Liver (tissue), 9 donors: ENCODE measurements around the gene GPRIN3. TPM values are rescaled to one million over a fixed set of nuclear protein-coding genes. Genes with fewer than 3 reads are reported as not detected.

ENCODE experiments used
- DNase-seq: peaks from one replicate; pipeline ENCODE4 v3.0.0-alpha.2; 2017; ENCODE audit warnings: low spot score
- H3K27ac ChIP-seq, 2 donors: one replicate each; pipeline ENCODE4 v1.7.0; 2013; ENCODE audit warnings: inconsistent platforms in 2 of 2, low read length in 2 of 2, control low read depth in 1 of 2, low read depth in 1 of 2, mild to moderate bottlenecking in 1 of 2
- H3K27me3 ChIP-seq, 4 donors: one replicate each; pipeline versions ENCODE4 v1.6.1 to v1.7.0; 2013; ENCODE audit warnings: low read length in 3 of 4, inconsistent platforms in 1 of 4, mild to moderate bottlenecking in 1 of 4, moderate library complexity in 1 of 4; ENCODE audit not compliant: control insufficient read depth in 4 of 4, insufficient read depth in 4 of 4
- H3K36me3 ChIP-seq, 4 donors: one replicate each; pipeline versions ENCODE4 v1.6.1 to v1.7.0; 2013; ENCODE audit warnings: low read length in 3 of 4, mild to moderate bottlenecking in 3 of 4, low read depth in 1 of 4, moderate library complexity in 1 of 4; ENCODE audit not compliant: control insufficient read depth in 4 of 4, insufficient read depth in 3 of 4
- H3K4me1 ChIP-seq, 4 donors: one replicate each; pipeline versions ENCODE4 v1.6.1 to v1.7.0; 2013; ENCODE audit warnings: low read length in 3 of 4, mild to moderate bottlenecking in 3 of 4, moderate library complexity in 1 of 4; ENCODE audit not compliant: control insufficient read depth in 4 of 4, insufficient read depth in 4 of 4
- H3K4me3 ChIP-seq, 3 donors: one replicate each; pipeline versions ENCODE4 v1.6.1 to v1.7.0; 2013; ENCODE audit warnings: low read length in 3 of 3, control low read depth in 1 of 3, low read depth in 1 of 3, mild to moderate bottlenecking in 1 of 3
- H3K9ac ChIP-seq, 2 donors: one replicate each; pipeline ENCODE4 v1.7.0; 2013; ENCODE audit warnings: low read length in 2 of 2, mild to moderate bottlenecking in 2 of 2, moderate library complexity in 2 of 2, control low read depth in 1 of 2, low read depth in 1 of 2
- H3K9me3 ChIP-seq, 4 donors: one replicate each; pipeline versions ENCODE4 v1.6.1 to v1.7.0; 2013; ENCODE audit warnings: low read length in 3 of 4; ENCODE audit not compliant: control insufficient read depth in 4 of 4
- EGR1 ChIP-seq, 2 donors: IDR thresholded peaks; 2 replicates each; pipeline ENCODE4 v1.6.1; 2016 to 2018; ENCODE audit warnings: antibody characterized with exemption in 2 of 2, low read depth in 2 of 2
- FOXA1 ChIP-seq: IDR thresholded peaks from 2 replicates; pipeline ENCODE4 v1.6.1; 2016; ENCODE audit warnings: antibody characterized with exemption
- FOXA2 ChIP-seq: IDR thresholded peaks from 2 replicates; pipeline ENCODE4 v1.6.1; 2016; ENCODE audit warnings: antibody characterized with exemption
- GABPA ChIP-seq, 2 donors: IDR thresholded peaks in 1 of 2; conservative IDR thresholded peaks in 1 of 2; 2 replicates each; pipeline ENCODE4 v1.6.1; 2016; ENCODE audit warnings: antibody characterized with exemption in 2 of 2, mild to moderate bottlenecking in 1 of 2, moderate library complexity in 1 of 2
- HNF4A ChIP-seq, 2 donors: conservative IDR thresholded peaks; 2 replicates each; pipeline ENCODE4 v1.6.1; 2016; ENCODE audit warnings: antibody characterized with exemption in 2 of 2, mild to moderate bottlenecking in 2 of 2
- HNF4G ChIP-seq: IDR thresholded peaks from 2 replicates; pipeline ENCODE4 v1.6.1; 2016; ENCODE audit warnings: antibody characterized with exemption
- JUND ChIP-seq, 2 donors: IDR thresholded peaks; 2 replicates each; pipeline ENCODE4 v1.6.1; 2016; ENCODE audit warnings: antibody characterized with exemption in 2 of 2
- NR2F2 ChIP-seq: IDR thresholded peaks from 2 replicates; pipeline ENCODE4 v1.6.1; 2016; ENCODE audit warnings: antibody characterized with exemption
- RAD21 ChIP-seq, 2 donors: IDR thresholded peaks; 2 replicates each; pipeline ENCODE4 v1.6.1; 2016; ENCODE audit warnings: antibody characterized with exemption in 2 of 2, mild to moderate bottlenecking in 2 of 2
- RXRA ChIP-seq, 2 donors: IDR thresholded peaks; 2 replicates each; pipeline ENCODE4 v1.6.1; 2017 to 2018; ENCODE audit warnings: antibody characterized with exemption in 2 of 2, mild to moderate bottlenecking in 1 of 2
- SP1 ChIP-seq: IDR thresholded peaks from 2 replicates; pipeline ENCODE4 v1.6.1; 2018; ENCODE audit warnings: antibody characterized with exemption, mild to moderate bottlenecking
- TAF1 ChIP-seq: conservative IDR thresholded peaks from 2 replicates; pipeline ENCODE4 v1.6.1; 2016; ENCODE audit warnings: antibody characterized with exemption, mild to moderate bottlenecking
- YY1 ChIP-seq: IDR thresholded peaks from 2 replicates; pipeline ENCODE4 v1.6.1; 2016; ENCODE audit warnings: antibody characterized with exemption, mild to moderate bottlenecking
- WGBS: extraction: QIAGEN DNeasy Blood & Tissue Kit; methylation state at CpG from one replicate; pipeline ENCODE4 v1.1.7; 2013; 5-methylcytosine and 5-hydroxymethylcytosine counted together
- polyA plus RNA-seq, 2 donors: library from polyadenylated mRNA; stranded (reverse) in 1 of 2; unstranded in 1 of 2; fragments of 200-250 nt in 1 of 2; fragments of >200 nt in 1 of 2; fragmentation: Nextera tagmentation in 1 of 2; extraction: Ambion mirVana in 1 of 2; gene quantifications; one replicate each; pipeline versions ENCODE4 v1.2.1 to v1.2.3, GENCODE V29; 2013 to 2015
- total RNA-seq, 2 donors: library from RNA; depleted of rRNA; stranded (reverse); fragments of >200 nt; gene quantifications; one replicate each; pipeline ENCODE4 v1.2.3, GENCODE V29; 2014
- TF ChIP-seq, protein P1 (sequence below): IDR thresholded peaks from 2 replicates; pipeline ENCODE4 v1.6.1; 2016; ENCODE audit warnings: antibody characterized with exemption, mild to moderate bottlenecking
- TF ChIP-seq, protein P2 (sequence below): IDR thresholded peaks from 2 replicates; pipeline ENCODE4 v1.6.1; 2016; ENCODE audit warnings: antibody characterized with exemption
- TF ChIP-seq, protein P3 (sequence below): fragments of 150-350 bp; IDR thresholded peaks from 2 replicates; pipeline ENCODE4 v1.5.1; 2017; ENCODE audit warnings: improper control_type of control experiment, low read depth, low read length; ENCODE audit not compliant: missing input control
- TF ChIP-seq, protein P4 (sequence below): IDR thresholded peaks from 2 replicates; pipeline ENCODE4 v1.6.1; 2016; ENCODE audit warnings: antibody characterized with exemption
- TF ChIP-seq, protein P5 (sequence below): IDR thresholded peaks from 2 replicates; pipeline ENCODE4 v1.6.1; 2016; ENCODE audit warnings: antibody characterized with exemption
- donor health status: healthy.
- donor health status: healthy.
- donor health status: healthy.
- donor health status: healthy.
- donor health status: healthy.

Gene GPRIN3
- total and polyA plus RNA-seq, 4 donors = 0.25 to 1.5 (median 0.95) TPM

DNA sequence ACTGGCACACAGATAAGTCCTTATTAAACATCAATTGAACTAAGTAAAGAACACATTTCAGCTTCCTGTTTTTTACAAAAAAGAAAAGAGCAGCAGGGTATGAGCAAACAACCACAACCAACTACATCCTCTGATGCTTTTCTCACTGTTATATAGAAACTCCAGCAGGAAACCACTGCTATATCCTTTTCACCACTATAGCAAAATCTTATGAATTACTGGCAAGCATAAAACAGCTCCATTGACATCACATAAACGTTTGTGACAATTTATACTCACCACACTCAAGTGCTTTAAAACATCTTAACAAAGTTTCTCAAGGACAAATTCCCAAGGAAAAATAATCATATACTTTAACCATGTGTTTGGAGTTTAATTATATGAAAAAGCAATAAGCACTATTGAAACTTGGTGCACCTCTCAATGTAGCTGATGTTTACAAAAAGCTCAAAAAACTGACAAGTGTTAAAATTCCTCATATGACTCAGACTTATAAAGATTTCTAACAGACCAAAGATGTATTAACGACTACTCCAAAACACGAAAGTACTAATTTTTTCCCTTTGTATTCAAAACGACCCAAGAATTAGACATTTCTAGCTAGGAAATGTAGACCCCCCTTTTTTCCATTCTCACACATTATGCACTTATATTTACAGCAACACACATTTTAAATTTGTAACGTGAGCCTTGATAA, 12.9 kb downstream of the GPRIN3 start:
- Histone ChIP-seq H3K9ac (peak overlapping the region in 1 of 2 donors; percentile 10), H3K9me3 (no peaks in the 10 kb centered on the region), H3K27me3 (no peaks in the 10 kb centered on the region), H3K36me3 (peaks cover 0 to 2% (median 0%) of the 10 kb centered on the region in 4 donors), H3K27ac (peak overlapping the region in 1 of 2 donors; percentile 84), H3K4me1 (peaks cover 0 to 34% (median 19%) of the 10 kb centered on the region in 4 donors), H3K4me3 (no peak overlapping the region)
- TF ChIP-seq GABPA (IDR thresholded peaks at IDR 0.05 in 1 of 2, conservative IDR thresholded peaks at IDR 0.05 in 1 of 2) (peak in 1 of 2 donors; percentile 15), RAD21 (IDR thresholded peaks at IDR 0.05) (no peak)
- no peak for DNase-seq
- 72% methylated on average over 5 of the region's 5 CpGs for WGBS

DNA sequence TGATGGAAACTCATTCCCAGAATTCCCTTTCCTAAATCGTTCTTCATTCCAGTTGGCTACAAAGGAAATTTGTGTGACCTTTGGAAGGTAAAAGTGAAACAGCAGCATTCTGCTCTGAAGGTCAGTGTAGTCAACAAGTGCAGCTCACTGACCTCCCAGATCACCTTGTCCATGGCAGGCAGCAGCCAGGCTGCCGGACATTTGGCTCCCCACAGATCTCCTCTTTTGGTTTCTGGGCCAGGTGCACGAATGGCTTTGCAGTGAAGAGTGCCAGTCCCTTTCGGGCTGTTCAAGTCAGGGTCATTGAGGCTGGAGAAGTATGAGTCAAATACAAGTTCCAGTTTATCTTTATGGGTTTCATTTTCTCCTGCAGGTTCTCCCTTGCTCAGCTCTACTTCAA, 14.3 kb downstream of the GPRIN3 start:
- H3K9ac ChIP-seq = peak overlapping the region in 1 of 2 donors; percentile 71
- no peaks in the 10 kb centered on the region for H3K9me3 ChIP-seq
- WGBS = 27% methylated on average over 4 of the region's 4 CpGs
- TF ChIP-seq, protein P1, sequence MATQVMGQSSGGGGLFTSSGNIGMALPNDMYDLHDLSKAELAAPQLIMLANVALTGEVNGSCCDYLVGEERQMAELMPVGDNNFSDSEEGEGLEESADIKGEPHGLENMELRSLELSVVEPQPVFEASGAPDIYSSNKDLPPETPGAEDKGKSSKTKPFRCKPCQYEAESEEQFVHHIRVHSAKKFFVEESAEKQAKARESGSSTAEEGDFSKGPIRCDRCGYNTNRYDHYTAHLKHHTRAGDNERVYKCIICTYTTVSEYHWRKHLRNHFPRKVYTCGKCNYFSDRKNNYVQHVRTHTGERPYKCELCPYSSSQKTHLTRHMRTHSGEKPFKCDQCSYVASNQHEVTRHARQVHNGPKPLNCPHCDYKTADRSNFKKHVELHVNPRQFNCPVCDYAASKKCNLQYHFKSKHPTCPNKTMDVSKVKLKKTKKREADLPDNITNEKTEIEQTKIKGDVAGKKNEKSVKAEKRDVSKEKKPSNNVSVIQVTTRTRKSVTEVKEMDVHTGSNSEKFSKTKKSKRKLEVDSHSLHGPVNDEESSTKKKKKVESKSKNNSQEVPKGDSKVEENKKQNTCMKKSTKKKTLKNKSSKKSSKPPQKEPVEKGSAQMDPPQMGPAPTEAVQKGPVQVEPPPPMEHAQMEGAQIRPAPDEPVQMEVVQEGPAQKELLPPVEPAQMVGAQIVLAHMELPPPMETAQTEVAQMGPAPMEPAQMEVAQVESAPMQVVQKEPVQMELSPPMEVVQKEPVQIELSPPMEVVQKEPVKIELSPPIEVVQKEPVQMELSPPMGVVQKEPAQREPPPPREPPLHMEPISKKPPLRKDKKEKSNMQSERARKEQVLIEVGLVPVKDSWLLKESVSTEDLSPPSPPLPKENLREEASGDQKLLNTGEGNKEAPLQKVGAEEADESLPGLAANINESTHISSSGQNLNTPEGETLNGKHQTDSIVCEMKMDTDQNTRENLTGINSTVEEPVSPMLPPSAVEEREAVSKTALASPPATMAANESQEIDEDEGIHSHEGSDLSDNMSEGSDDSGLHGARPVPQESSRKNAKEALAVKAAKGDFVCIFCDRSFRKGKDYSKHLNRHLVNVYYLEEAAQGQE = peak; percentile 93
- peak; percentile 83 for TF ChIP-seq TAF1
- peak; percentile 77 for TF ChIP-seq NR2F2
- no peak for TF ChIP-seq GABPA (IDR thresholded peaks at IDR 0.05 in 1 of 2, conservative IDR thresholded peaks at IDR 0.05 in 1 of 2)
- TF ChIP-seq, protein P2, sequence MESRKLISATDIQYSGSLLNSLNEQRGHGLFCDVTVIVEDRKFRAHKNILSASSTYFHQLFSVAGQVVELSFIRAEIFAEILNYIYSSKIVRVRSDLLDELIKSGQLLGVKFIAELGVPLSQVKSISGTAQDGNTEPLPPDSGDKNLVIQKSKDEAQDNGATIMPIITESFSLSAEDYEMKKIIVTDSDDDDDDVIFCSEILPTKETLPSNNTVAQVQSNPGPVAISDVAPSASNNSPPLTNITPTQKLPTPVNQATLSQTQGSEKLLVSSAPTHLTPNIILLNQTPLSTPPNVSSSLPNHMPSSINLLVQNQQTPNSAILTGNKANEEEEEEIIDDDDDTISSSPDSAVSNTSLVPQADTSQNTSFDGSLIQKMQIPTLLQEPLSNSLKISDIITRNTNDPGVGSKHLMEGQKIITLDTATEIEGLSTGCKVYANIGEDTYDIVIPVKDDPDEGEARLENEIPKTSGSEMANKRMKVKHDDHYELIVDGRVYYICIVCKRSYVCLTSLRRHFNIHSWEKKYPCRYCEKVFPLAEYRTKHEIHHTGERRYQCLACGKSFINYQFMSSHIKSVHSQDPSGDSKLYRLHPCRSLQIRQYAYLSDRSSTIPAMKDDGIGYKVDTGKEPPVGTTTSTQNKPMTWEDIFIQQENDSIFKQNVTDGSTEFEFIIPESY = no peak
- TF ChIP-seq FOXA1 = no peak
- peak in 1 of 2 donors; percentile 59 for TF ChIP-seq RAD21 (IDR thresholded peaks at IDR 0.05)
- TF ChIP-seq, protein P3, sequence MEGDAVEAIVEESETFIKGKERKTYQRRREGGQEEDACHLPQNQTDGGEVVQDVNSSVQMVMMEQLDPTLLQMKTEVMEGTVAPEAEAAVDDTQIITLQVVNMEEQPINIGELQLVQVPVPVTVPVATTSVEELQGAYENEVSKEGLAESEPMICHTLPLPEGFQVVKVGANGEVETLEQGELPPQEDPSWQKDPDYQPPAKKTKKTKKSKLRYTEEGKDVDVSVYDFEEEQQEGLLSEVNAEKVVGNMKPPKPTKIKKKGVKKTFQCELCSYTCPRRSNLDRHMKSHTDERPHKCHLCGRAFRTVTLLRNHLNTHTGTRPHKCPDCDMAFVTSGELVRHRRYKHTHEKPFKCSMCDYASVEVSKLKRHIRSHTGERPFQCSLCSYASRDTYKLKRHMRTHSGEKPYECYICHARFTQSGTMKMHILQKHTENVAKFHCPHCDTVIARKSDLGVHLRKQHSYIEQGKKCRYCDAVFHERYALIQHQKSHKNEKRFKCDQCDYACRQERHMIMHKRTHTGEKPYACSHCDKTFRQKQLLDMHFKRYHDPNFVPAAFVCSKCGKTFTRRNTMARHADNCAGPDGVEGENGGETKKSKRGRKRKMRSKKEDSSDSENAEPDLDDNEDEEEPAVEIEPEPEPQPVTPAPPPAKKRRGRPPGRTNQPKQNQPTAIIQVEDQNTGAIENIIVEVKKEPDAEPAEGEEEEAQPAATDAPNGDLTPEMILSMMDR = no peak
- peak; percentile 85 to 93 for TF ChIP-seq RXRA (IDR thresholded peaks at IDR 0.05)
- no peak for TF ChIP-seq EGR1 (IDR thresholded peaks at IDR 0.05; ENCODE audit: low read depth in 2 of 2)
- TF ChIP-seq, protein P4, sequence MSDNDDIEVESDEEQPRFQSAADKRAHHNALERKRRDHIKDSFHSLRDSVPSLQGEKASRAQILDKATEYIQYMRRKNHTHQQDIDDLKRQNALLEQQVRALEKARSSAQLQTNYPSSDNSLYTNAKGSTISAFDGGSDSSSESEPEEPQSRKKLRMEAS = peak; percentile 61
- peak; percentile 45 for TF ChIP-seq FOXA2
- TF ChIP-seq, protein P5, sequence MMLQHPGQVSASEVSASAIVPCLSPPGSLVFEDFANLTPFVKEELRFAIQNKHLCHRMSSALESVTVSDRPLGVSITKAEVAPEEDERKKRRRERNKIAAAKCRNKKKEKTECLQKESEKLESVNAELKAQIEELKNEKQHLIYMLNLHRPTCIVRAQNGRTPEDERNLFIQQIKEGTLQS = no peak
- TF ChIP-seq YY1 = peak; percentile 92
- TF ChIP-seq SP1 = peak; percentile 90
- TF ChIP-seq HNF4G = peak; percentile 93
- TF ChIP-seq JUND (IDR thresholded peaks at IDR 0.05) = peak in 1 of 2 donors; percentile 49
- TF ChIP-seq HNF4A (conservative IDR thresholded peaks at IDR 0.05) = peak; percentile 96 to 99
- peak overlapping the region; percentile 28 to 53 (median 37) for H3K4me3 ChIP-seq
- peak overlapping the region; percentile 75 to 84 for H3K27ac ChIP-seq
- peaks cover 0 to 1% (median 0%) of the 10 kb centered on the region in 4 donors for H3K36me3 ChIP-seq
- no peaks in the 10 kb centered on the region for H3K27me3 ChIP-seq
- DNase-seq = no peak
- peaks cover 1 to 33% (median 18%) of the 10 kb centered on the region in 4 donors for H3K4me1 ChIP-seq
